ENCODE data around the gene SOX11.

Gene SOX11

GRCh38 chr2:5703166-5703565 is 11.0 kb downstream of the SOX11 start:
- H2BK15ac ChIP-seq (replicated peaks; ENCODE audit: low read depth) = no peak overlapping the region
- no peak overlapping the region for H3K9ac ChIP-seq (ENCODE audit: low read length)
- H3K79me1 ChIP-seq (ENCODE audit: low read length) = no peaks in the 10 kb centered on the region
- no peak overlapping the region for H4K5ac ChIP-seq (ENCODE audit: low read length)
- no peaks in the 10 kb centered on the region for H3K27me3 ChIP-seq (ENCODE audit: insufficient read depth, low read length, poor library complexity)
- no peak overlapping the region for H3K27ac ChIP-seq (ENCODE audit: low read depth, low read length)
- H3K23ac ChIP-seq (ENCODE audit: low read length) = no peak overlapping the region
- WGBS (ENCODE audit: extremely low coverage, insufficient coverage, low lambda C conversion rate) = no CpG with 5 or more reads among the region's 2 CpGs
- no peak for DNase-seq
- H3K4ac ChIP-seq (ENCODE audit: low read depth, low read length) = no peak overlapping the region
- H3K4me2 ChIP-seq (ENCODE audit: low read length) = no peak overlapping the region
- no peaks in the 10 kb centered on the region for H3K36me3 ChIP-seq (ENCODE audit: control insufficient read depth, insufficient read depth, low read length)
- H3K18ac ChIP-seq (ENCODE audit: low read length) = no peak overlapping the region
- H2BK120ac ChIP-seq (ENCODE audit: low read depth, low read length) = no peak overlapping the region
- H3K4me3 ChIP-seq (ENCODE audit: low read length) = no peak overlapping the region
- H4K8ac ChIP-seq (ENCODE audit: low read depth, low read length) = no peak overlapping the region
- no peaks in the 10 kb centered on the region for H3K4me1 ChIP-seq (ENCODE audit: control insufficient read depth, low read depth, low read length)
- no peak overlapping the region for H2AK5ac ChIP-seq (ENCODE audit: low read length)
- H3K79me2 ChIP-seq (ENCODE audit: control insufficient read depth, insufficient read depth, low read length) = no peaks in the 10 kb centered on the region
- H2BK5ac ChIP-seq (ENCODE audit: low read length) = no peak overlapping the region
- no peak overlapping the region for H3K56ac ChIP-seq (ENCODE audit: low read length)

- no CpG with 5 or more reads among the region's 4 CpGs for WGBS (ENCODE audit: extremely low coverage, insufficient coverage, low lambda C conversion rate)
- H2BK120ac ChIP-seq (ENCODE audit: low read depth, low read length) = no peak overlapping the region
- DNase-seq = no peak
- no peak overlapping the region for H4K5ac ChIP-seq (ENCODE audit: low read length)
- no peaks in the 10 kb centered on the region for H3K79me1 ChIP-seq (ENCODE audit: low read length)
- H3K27ac ChIP-seq (ENCODE audit: low read depth, low read length) = no peak overlapping the region
- no peaks in the 10 kb centered on the region for H3K36me3 ChIP-seq (ENCODE audit: control insufficient read depth, insufficient read depth, low read length)
- no peak overlapping the region for H3K4me2 ChIP-seq (ENCODE audit: low read length)
- no peak overlapping the region for H3K4ac ChIP-seq (ENCODE audit: low read depth, low read length)
- no peak overlapping the region for H3K4me3 ChIP-seq (ENCODE audit: low read length)
- H3K56ac ChIP-seq (ENCODE audit: low read length) = no peak overlapping the region
- no peaks in the 10 kb centered on the region for H3K27me3 ChIP-seq (ENCODE audit: insufficient read depth, low read length, poor library complexity)
- no peaks in the 10 kb centered on the region for H3K4me1 ChIP-seq (ENCODE audit: control insufficient read depth, low read depth, low read length)
- H3K23ac ChIP-seq (ENCODE audit: low read length) = no peak overlapping the region
- H4K8ac ChIP-seq (ENCODE audit: low read depth, low read length) = no peak overlapping the region
- H2BK15ac ChIP-seq (replicated peaks; ENCODE audit: low read depth) = no peak overlapping the region
- H3K18ac ChIP-seq (ENCODE audit: low read length) = no peak overlapping the region
- no peak overlapping the region for H3K9ac ChIP-seq (ENCODE audit: low read length)
- no peak overlapping the region for H2AK5ac ChIP-seq (ENCODE audit: low read length)
- H2BK5ac ChIP-seq (ENCODE audit: low read length) = no peak overlapping the region
- no peaks in the 10 kb centered on the region for H3K79me2 ChIP-seq (ENCODE audit: control insufficient read depth, insufficient read depth, low read length)
Measured at GRCh38 chr2:5705490-5705889, 13.3 kb downstream of the SOX11 start.

GRCh38 chr2:5706717-5707455 is 14.7 kb downstream of the SOX11 start:
- Histone ChIP-seq H2BK15ac (replicated peaks; ENCODE audit: low read depth) (no peak overlapping the region), H3K27ac (ENCODE audit: low read depth, low read length) (no peak overlapping the region), H2BK5ac (ENCODE audit: low read length) (no peak overlapping the region), H4K5ac (ENCODE audit: low read length) (no peak overlapping the region), H3K4me2 (ENCODE audit: low read length) (no peak overlapping the region), H3K36me3 (ENCODE audit: control insufficient read depth, insufficient read depth, low read length) (no peaks in the 10 kb centered on the region), H4K8ac (ENCODE audit: low read depth, low read length) (no peak overlapping the region), H3K27me3 (ENCODE audit: insufficient read depth, low read length, poor library complexity) (no peaks in the 10 kb centered on the region), H3K18ac (ENCODE audit: low read length) (no peak overlapping the region), H3K79me2 (ENCODE audit: control insufficient read depth, insufficient read depth, low read length) (no peaks in the 10 kb centered on the region), H3K23ac (ENCODE audit: low read length) (no peak overlapping the region), H3K4me3 (ENCODE audit: low read length) (no peak overlapping the region), H3K4me1 (ENCODE audit: control insufficient read depth, low read depth, low read length) (no peaks in the 10 kb centered on the region), H3K4ac (ENCODE audit: low read depth, low read length) (no peak overlapping the region), H3K9ac (ENCODE audit: low read length) (no peak overlapping the region), H2BK120ac (ENCODE audit: low read depth, low read length) (no peak overlapping the region), H3K79me1 (ENCODE audit: low read length) (no peaks in the 10 kb centered on the region), H3K56ac (ENCODE audit: low read length) (no peak overlapping the region), H2AK5ac (ENCODE audit: low read length) (no peak overlapping the region)
- no CpG with 5 or more reads among the region's 56 CpGs for WGBS (ENCODE audit: extremely low coverage, insufficient coverage, low lambda C conversion rate)
- DNase-seq = no peak

GRCh38 chr2:5710615-5711014 is 18.4 kb downstream of the SOX11 start:
- Histone ChIP-seq H2BK120ac (ENCODE audit: low read depth, low read length) (no peak overlapping the region), H2AK5ac (ENCODE audit: low read length) (no peak overlapping the region), H3K4ac (ENCODE audit: low read depth, low read length) (no peak overlapping the region), H3K18ac (ENCODE audit: low read length) (no peak overlapping the region), H2BK5ac (ENCODE audit: low read length) (no peak overlapping the region), H3K23ac (ENCODE audit: low read length) (no peak overlapping the region), H2BK15ac (replicated peaks; ENCODE audit: low read depth) (no peak overlapping the region), H3K79me2 (ENCODE audit: control insufficient read depth, insufficient read depth, low read length) (no peaks in the 10 kb centered on the region), H3K27me3 (ENCODE audit: insufficient read depth, low read length, poor library complexity) (no peaks in the 10 kb centered on the region), H3K56ac (ENCODE audit: low read length) (no peak overlapping the region), H4K8ac (ENCODE audit: low read depth, low read length) (no peak overlapping the region), H3K4me1 (ENCODE audit: control insufficient read depth, low read depth, low read length) (no peaks in the 10 kb centered on the region), H3K27ac (ENCODE audit: low read depth, low read length) (no peak overlapping the region), H3K36me3 (ENCODE audit: control insufficient read depth, insufficient read depth, low read length) (no peaks in the 10 kb centered on the region), H4K5ac (ENCODE audit: low read length) (no peak overlapping the region), H3K9ac (ENCODE audit: low read length) (no peak overlapping the region), H3K79me1 (ENCODE audit: low read length) (no peaks in the 10 kb centered on the region), H3K4me3 (ENCODE audit: low read length) (no peak overlapping the region), H3K4me2 (ENCODE audit: low read length) (no peak overlapping the region)
- no CpG with 5 or more reads among the region's 6 CpGs for WGBS (ENCODE audit: extremely low coverage, insufficient coverage, low lambda C conversion rate)
- DNase-seq = no peak

- Histone ChIP-seq H3K23ac (ENCODE audit: low read length) (no peak overlapping the region), H3K9ac (ENCODE audit: low read length) (no peak overlapping the region), H3K4me2 (ENCODE audit: low read length) (no peak overlapping the region), H2BK15ac (replicated peaks; ENCODE audit: low read depth) (no peak overlapping the region), H3K4me1 (ENCODE audit: control insufficient read depth, low read depth, low read length) (no peaks in the 10 kb centered on the region), H4K8ac (ENCODE audit: low read depth, low read length) (no peak overlapping the region), H3K36me3 (ENCODE audit: control insufficient read depth, insufficient read depth, low read length) (no peaks in the 10 kb centered on the region), H3K79me1 (ENCODE audit: low read length) (no peaks in the 10 kb centered on the region), H3K27me3 (ENCODE audit: insufficient read depth, low read length, poor library complexity) (no peaks in the 10 kb centered on the region), H3K79me2 (ENCODE audit: control insufficient read depth, insufficient read depth, low read length) (no peaks in the 10 kb centered on the region), H3K18ac (ENCODE audit: low read length) (no peak overlapping the region), H3K4me3 (ENCODE audit: low read length) (no peak overlapping the region), H2BK120ac (ENCODE audit: low read depth, low read length) (no peak overlapping the region), H2AK5ac (ENCODE audit: low read length) (no peak overlapping the region), H4K5ac (ENCODE audit: low read length) (no peak overlapping the region), H3K56ac (ENCODE audit: low read length) (no peak overlapping the region), H3K27ac (ENCODE audit: low read depth, low read length) (no peak overlapping the region), H3K4ac (ENCODE audit: low read depth, low read length) (no peak overlapping the region), H2BK5ac (ENCODE audit: low read length) (no peak overlapping the region)
- no CpG with 5 or more reads among the region's 2 CpGs for WGBS (ENCODE audit: extremely low coverage, insufficient coverage, low lambda C conversion rate)
- DNase-seq = peak; percentile 39
Measured at GRCh38 chr2:5713101-5713500, 20.9 kb downstream of the SOX11 start.
